Midbrain (tissue), 1 donor: ENCODE data around the gene FOXO6.

ENCODE experiments used
- DNase-seq: peaks from one replicate; lab custom pipeline; 2025; lab: John Stamatoyannopoulos, UW

Gene FOXO6

DNA sequence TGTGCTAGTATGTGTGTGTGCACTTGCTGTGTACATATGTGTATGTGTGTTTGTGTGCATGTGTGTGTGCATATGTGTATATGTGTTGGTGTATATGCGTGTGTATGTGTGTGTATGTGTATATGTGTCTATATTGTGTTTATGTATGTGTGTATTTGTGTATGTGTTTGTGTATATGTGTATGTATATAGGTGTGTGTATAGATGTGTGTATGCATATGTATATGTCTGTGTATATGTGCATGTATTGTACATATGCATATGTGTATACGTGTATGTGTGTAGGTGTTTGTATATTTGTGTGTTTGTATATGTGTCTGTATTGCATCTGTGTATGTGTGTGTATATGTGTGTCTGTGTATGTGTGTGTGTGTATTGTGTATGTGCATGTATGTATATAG, 64.1 kb downstream of the FOXO6 start:
- no peak for DNase-seq

DNA sequence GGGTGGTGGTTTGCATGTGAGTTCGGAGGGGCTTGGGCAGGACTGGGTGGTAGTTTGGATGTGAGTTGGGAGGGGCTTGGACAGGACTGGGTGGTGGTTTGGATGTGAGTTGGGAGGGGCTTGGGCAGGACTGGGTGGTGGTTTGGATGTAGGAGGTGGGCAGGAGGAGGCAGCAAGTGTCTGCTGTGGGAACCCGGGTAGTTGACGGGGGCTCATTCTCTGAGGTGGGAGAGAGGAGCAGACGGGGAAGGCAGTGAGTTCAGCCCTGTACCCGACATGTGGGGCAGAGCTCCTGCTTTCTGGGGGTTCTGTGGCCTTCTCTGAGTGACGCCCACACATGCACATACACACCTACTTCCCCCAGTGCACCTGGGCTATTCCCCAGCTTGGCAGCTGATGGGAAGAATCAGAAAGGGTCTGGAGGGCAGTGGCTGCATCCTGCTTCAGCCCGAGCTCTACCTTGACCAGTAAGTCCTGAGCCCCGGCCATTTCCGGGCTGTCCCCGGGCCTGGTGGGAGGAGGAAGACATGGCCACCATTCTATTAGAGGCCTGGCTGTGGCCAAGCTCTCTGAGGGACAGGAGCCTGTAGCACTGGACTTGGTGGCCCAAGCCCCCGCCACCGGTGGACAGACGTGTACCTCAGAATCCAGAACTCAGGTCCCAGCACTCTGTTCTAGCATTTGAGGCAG, 65.1 kb downstream of the FOXO6 start:
- DNase-seq = no peak

DNA sequence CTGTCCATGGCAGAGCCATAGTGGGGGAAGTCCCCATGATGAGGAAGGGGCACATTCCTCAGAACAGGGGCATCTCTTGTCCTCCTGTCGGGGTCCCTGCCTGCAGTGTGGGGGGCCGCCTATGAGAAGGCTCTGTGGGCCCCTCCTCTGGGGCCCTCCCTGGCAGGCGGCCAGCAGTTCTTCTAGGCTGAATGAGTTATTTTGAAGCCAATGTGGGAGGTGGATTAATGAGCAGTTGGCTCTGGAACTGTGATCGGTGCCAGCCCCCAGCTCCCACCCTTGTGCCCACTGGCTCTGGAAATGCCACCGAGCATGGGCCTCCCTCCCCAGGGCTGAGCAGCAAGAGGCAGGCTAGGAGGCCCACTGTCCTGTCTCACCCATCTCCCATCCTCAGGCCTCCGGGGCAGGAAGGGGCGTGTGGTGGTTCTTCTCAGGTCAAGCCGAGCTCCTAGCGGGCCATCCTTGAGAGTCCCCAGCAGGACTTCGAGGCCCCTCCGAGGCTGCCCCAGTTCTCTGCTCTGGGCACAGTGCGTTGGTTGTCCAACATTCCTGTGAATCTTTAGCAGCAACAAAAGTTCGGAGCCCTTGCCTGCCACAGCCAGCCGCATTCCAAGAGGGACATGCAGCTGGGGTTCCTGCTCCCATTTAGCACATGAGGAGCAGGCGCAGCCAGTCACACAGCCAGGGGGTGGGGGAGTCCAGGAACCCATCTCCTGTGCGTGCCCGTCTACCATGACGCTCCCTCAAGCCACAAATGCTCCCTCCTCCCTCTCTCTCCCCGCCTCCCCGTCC, 66.1 kb downstream of the FOXO6 start:
- no peak for DNase-seq

DNA sequence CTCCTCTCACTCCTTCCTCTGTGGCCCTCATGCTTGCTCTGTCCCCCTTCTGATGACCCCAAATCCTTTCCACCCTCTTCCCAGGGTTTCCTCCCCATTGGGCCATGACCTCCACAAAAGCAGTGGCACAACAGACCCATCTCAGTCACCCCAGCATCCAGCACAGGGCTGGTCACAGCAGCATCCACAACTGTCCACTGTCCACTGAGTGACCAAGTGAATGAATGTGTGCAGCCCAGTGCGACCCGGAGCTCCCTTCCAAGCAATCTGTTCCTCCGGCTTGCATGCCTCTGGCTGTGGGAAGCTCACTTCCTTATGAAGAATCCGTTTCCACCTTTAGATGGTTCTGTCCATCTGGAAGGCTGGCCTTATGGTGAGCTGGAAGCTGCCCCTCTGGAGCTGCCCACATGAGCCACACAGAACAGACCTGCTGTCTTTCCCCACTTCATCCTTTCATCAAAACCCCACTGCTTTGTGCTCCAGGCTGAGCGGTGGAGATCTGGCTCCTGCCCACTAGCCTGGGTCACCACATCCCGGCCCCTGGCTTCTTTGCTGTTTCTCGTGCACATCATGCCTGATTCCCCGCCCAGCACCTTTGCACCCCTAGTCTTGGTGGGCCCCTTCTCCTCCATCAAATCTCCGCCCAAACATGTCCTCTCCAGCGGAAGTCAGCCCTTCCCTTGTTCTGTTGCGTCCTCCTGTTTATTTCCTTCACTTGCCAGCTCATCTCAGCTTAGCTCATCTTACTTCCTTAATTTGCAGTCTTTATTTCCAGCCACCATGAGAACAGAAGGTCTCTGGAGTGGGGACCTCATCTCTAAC, 66.9 kb downstream of the FOXO6 start:
- no peak for DNase-seq

DNA sequence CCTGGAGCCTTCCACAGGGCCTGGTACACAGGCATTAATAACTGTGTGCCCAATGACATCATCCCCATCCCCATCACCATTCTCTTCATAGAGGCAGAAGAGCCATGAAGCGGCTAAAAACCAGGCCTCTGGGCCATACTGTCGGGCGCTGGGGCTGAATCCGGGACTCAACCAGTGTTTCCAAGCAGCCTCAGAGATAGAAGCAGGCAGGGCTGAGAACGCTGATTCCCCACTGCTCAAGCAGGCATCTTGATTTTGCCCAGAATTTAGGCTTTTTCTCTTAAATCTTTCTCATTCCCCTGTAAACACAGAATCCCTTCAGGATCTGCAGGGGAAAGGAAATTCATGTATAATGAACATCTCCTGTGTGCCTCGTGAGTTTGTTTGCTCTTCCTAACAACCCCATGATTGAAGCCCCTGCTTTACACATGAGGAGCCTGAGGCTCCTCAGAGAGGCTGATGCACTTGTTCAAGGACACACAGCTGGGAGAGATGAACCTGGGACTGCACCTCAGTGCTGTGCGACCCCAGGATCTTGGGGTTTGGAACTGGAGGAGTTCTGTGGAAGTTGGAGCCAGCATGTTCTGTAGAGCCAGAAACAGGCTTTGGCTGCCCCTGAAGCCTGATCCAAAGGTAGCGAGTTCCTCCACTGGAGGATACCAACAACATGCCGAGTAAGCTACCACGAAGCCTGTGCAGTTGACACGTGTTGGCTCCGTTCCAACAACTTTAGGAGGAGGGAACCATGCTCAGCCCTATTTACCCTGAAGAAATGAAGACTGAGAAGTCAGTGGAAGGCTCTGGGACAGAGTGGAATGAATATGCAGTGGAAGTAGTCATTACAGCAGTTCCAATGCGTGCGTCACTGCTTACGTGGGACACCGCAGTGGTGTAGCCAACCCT, 67.8 kb downstream of the FOXO6 start:
- no peak for DNase-seq

DNA sequence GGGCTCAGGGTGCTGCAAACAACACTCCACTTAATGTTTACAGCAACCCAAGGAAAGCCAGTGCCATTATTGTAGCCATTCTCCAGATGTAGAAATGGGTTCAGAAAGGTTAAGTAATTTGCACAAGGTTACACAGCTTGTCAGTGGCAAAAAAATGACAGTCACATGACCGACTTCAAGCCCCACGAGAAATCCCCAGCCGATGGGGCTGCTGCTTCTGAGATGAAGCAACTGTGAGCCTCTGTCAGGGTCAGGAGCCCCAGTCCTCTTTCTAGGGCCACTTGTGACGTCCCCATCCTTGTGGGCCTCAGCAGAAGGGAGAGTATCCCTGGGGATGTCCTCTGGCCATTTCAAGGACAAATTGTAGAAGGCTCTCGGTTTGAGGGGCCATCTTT, 68.4 kb downstream of the FOXO6 start:
- no peak for DNase-seq

DNA sequence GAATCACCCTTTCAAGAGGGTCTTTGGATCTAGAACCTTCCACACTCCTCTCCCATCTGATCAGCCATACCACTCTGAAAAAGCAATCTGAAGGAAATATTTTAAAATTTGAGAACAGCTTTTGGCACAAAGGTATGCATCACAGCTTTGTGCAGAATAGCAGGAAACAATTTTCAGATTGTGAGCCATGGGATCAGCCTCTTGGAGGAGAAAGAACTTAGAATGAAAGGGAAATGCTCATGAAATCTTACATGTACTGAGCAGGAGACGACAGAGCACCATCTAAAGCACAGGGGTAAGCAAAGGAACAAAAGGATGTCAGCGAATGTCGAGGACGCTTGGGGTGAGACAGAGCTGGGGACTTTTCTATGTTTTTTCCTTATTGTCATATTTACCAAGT, 68.8 kb downstream of the FOXO6 start:
- no peak for DNase-seq

DNA sequence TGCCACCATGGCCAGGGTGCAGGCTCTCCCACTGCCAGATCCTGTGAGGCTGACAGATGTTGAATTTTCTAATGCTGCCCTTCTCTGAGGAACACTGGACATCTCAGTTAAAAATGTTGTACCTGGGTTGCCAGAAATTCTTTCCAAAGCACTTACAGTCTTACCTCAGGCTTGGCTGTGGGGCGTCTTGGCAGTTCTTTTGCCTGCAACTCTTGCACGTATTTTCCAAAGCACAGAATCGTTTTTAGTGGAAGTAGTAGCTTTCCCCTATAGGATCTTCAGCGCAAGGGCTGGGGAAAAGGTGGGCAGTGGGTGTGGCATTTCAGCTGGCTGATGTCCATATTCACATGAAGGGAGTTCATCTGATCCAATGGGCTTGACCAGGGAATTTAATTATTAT, 69.3 kb downstream of the FOXO6 start:
- no peak for DNase-seq

DNA sequence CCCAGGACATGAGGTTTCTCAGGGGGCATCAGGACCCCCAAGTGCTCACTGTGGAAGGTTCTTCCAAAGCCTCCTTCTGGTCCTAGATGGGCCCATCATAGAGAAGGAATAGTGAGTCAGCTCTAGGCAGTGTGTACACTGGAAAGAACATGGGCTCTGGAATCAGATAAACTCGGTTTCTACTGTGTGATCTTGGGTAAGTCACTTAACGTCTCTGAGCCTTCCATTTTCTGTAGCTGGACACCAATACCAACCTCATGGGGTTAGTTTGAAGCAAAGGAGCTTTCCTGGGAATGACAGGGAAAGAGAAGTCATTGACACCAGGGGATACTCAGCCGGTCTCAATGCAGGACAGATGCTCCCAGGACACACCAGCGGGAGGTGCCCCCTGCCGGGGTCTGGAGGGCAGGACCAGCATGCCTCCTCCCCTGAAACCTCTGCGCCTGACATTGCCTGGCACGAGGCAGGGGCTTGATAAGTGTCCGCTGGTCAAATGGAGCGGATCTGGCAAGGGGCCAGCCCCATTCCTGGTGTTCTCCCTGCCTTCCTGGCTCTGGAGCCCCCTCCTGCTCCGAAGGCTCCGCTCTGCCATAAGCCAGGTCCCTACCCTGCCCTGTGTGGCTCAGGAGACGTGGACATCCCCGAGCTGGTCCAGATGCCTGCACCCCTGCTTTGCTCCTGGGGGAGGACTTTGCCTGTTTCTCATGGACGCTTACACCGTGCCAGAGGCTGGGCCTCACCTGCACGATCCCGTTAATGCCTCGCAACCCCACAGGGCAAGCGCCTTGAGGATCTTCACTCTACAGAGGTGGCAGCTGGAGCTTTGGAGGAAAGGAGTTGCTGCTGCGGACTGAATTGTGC, 70.5 kb downstream of the FOXO6 start:
- no peak for DNase-seq
